Measurements from ENCODE around the gene ATP6V1F.
"Not testable (repeated sequence)": the region's sequence is repeated elsewhere in the genome, so short reads cannot be mapped to it uniquely, and the experiment has no call there.

Gene ATP6V1F

DNA sequence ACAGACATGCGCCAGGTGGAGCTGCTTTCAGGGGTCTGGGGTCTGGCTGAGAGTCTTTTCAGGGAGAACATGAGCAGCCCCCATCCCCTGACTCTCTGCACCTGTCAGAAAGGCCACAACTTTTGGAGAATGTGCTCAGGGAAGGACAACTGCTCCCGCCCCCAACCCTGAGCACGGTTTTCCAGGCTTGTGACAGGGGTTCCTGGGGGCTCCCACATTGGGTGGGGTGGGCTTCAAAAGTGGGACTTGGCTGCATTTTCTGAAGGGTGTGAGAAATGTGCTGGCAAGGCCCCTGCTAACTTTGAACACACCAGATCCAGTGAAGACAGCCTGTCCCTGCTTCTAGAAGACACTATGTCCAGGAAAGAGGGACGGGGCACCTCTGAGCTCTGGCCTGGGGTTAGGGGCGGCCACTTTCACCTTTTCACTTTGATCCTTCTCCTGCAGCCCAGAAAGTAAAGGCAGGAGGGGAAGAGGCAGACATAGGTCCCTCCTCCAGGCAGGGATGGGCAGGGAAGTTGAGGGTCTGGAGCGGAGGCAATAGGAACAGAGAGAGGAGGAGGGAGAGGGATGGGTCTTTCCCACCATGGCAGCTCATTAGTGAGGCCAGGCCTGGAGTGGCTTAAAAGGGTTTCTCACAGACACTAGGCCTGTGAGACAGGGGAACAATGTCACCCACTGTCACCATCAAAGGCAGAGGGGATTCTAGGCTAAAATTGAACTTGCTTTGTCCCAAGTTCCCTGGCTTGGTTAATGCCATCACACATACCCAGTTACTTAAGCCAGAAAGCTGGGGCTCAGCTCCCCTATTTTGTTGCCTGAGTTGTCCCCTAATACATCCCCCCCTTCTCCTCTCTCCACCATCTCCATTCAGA lies 46.3 kb downstream of the ATP6V1F start:
- peak overlapping the region; percentile 48 for H3K4me3 ChIP-seq (ENCODE audit: low read length)
- DNase-seq (ENCODE audit: low read depth) = no peak
- TF ChIP-seq, protein P1, sequence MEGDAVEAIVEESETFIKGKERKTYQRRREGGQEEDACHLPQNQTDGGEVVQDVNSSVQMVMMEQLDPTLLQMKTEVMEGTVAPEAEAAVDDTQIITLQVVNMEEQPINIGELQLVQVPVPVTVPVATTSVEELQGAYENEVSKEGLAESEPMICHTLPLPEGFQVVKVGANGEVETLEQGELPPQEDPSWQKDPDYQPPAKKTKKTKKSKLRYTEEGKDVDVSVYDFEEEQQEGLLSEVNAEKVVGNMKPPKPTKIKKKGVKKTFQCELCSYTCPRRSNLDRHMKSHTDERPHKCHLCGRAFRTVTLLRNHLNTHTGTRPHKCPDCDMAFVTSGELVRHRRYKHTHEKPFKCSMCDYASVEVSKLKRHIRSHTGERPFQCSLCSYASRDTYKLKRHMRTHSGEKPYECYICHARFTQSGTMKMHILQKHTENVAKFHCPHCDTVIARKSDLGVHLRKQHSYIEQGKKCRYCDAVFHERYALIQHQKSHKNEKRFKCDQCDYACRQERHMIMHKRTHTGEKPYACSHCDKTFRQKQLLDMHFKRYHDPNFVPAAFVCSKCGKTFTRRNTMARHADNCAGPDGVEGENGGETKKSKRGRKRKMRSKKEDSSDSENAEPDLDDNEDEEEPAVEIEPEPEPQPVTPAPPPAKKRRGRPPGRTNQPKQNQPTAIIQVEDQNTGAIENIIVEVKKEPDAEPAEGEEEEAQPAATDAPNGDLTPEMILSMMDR (conservative IDR thresholded peaks at IDR 0.05; ENCODE audit: low read depth, low read length) = no peak

DNA sequence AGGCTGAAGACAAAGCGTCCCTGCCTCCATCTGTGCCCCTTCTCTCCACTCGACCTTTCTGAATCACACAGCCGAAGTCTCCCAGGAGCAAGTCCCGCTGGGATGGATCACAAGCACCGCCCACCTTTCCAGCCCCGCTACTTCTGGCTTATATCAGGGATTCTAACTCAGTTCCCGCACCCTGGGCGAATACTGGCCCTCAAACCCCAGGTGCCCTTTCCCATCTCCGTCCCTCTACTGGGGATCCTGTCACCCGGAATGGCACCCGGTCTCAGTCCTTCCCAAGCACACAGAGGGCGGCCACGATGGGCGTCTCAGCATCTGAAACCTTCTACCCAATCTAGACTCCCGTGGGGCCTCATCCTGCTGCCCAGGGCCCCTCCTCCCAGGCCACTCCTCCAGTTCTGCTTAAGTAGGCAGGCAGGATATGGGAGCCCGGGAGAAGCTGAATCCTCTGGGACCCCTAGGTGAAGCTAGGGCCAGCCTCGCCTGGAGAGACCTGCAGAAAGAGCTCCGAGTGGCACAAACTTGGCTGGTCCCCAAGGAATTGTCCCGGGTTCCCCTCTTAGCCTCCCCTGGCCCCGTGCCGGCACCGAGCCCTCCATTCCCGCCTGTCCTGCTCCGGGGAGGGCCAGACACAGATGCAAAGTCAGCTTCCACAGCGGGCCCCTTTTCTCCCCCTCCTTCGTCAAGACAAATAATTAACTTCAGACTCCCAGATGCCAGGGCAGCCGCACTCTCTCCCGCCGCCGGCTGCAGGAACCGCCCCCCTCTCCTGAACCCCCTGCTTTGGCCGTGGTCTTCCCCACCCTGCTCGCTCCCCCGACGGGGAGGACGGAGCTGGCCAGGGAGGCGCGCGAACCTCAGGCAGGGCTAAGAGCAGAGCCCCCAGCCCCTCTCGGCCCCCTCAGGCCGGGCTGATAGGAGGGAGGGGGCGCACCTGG lies 47.2 kb downstream of the ATP6V1F start:
- peak overlapping the region; percentile 48 for H3K4me3 ChIP-seq (ENCODE audit: low read length)
- TF ChIP-seq, protein P1 (conservative IDR thresholded peaks at IDR 0.05; ENCODE audit: low read depth, low read length) = no peak
- DNase-seq (ENCODE audit: low read depth) = no peak

DNA sequence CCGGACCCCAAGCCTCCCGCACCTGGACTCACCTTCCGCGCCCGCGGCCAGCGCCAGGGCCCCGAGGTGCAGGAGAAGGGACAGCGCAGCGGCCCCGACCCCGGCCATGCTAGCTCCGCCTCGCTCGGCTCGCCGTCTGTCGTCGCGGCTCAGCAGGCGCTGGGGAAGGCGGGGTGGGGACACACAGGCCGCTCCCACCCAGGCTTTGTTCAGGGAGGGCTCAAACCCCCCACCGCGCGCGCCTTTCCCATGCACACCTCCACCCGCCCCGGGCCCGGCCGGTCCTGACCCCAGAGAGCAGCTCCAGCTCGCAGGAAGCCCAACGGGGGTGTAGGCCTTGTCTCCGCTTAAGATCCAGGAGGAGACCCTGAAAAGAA lies 47.9 kb downstream of the ATP6V1F start, which contains the start of gene KCP:
KCP (minus strand) TSS at position 141 of the 377 bp plus-strand sequence; CDS start at position 108, 33 bp downstream.
- TF ChIP-seq, protein P1 (conservative IDR thresholded peaks at IDR 0.05; ENCODE audit: low read depth, low read length) = no peak
- peak within 1 kb of the TSS; percentile 48 for H3K4me3 ChIP-seq (ENCODE audit: low read length)

DNA sequence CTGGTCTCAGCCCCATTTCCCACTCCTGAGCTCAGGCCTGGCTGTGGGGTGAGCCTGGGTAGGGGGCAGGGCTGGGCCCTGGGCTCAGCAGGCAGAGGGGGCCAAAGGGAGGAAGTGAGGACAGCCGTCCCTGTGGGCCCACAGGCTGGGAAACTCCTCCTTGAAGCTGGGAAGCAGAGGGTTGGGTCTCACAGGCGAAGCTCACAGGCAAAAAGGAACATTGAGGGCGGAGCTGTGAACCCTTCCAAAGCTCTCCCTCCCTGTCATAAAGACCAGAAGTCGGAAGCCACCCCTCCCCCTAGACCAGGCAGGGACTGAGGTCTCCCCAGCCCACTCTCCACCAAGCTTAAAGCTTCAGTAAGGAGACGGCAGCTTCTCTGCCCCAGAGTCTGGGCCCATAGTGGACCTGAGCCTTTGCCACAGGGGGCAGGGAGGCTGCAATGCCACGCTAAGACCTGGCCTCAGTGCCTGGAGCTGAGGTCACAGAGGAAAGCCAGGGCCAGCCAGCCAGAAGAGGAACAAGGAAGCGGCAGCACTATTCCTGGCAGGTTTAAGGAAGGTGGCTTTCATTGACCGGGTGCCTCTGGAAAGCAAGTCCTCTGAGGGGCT lies 48.9 kb downstream of the ATP6V1F start:
- DNase-seq (ENCODE audit: low read depth) = no peak
- no peak overlapping the region for H3K4me3 ChIP-seq (ENCODE audit: low read length)

More for the DNA sequence above, 47.9 kb downstream of the ATP6V1F start, which contains the start of gene KCP:
- DNase-seq (ENCODE audit: low read depth) = no peak

DNA sequence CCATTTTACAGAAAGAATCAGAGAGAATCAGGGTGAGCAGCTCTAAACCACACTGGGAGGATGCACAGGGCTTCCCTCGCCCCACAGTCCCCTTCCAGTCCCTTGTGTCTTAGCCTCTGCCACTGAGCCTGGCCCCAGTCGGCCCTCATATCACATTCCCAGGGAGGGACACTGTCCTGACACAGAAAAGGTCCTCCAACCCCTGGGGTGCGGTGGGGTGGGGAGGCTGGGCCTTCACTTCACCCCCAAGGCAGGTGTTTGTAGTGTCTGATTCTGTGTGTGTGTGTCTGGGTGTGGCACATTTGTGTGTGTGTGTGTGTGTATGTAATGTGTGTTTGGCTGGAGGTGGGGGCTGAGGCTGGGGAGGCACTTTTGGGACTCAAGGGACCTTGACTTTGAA lies 49.6 kb downstream of the ATP6V1F start:
- TF ChIP-seq, protein P1 (conservative IDR thresholded peaks at IDR 0.05; ENCODE audit: low read depth, low read length) = no peak
- H3K4me3 ChIP-seq (ENCODE audit: low read length) = no peak overlapping the region
- no peak for DNase-seq (ENCODE audit: low read depth)

More for the DNA sequence above, 48.9 kb downstream of the ATP6V1F start:
- TF ChIP-seq, protein P1 (conservative IDR thresholded peaks at IDR 0.05; ENCODE audit: low read depth, low read length) = no peak

DNA sequence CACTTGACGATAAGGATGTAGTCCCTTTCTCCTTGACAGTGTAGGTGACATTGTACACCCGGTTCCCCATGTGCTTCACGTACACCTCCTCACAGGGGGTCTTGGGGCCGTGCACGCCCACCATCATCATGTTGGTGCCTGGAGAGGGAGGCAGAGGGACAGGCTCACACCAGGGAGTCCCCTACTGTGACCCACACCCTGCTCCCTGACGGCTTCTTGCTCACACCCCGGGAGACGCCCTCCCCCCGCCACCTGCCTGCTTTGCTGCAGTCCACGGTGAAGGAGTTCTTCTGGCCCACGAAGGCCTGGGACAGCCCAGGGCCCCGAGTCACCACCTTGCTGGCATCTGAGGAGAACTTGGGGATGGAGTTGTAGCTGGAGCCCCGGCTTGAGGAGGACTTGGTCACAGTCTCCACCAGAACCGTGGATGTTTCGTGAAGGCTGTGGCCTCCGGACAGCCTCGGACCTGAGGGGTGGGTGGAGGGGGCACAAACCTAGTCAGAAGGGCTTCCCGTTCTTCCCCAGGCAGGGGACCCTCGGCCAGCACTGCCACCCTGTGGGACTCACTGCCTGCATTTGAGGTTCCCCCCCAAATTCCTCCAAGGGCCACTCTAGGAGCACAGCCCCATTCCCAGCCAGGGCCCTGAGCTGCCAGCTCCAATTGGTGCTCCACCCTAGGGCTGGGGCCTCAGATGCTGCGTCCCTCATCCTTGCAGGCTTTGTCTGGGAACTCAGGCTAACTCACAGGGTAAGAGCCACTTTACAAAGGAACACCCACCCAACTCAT lies 50.2 kb downstream of the ATP6V1F start:
- not testable (repeated sequence) for H3K4me3 ChIP-seq (ENCODE audit: low read length); DNase-seq (ENCODE audit: low read depth)
